Left colon (tissue), 2 donors: ENCODE measurements around the gene STAT3. TPM values are rescaled to one million over a fixed set of nuclear protein-coding genes. Genes with fewer than 3 reads are reported as not detected.
"Not testable (repeated sequence)": the region's sequence is repeated elsewhere in the genome, so short reads cannot be mapped to it uniquely, and the experiment has no call there.

Experiments
- ATAC-seq: fragments of 200-7000 bp; cut with Tn5 transposase; one replicate; pipeline ENCODE4 v1.9.1; 2020; ENCODE audit warnings: mild to moderate bottlenecking, moderate library complexity
- DNase-seq, 2 donors: peaks; one replicate each; pipeline ENCODE4 v3.0.0-alpha.2; 2020
- intact Hi-C, 2 donors: fragments of 100-400 bp; cut with DNase I in 1 of 2; cut with micrococcal nuclease in 1 of 2; formaldehyde crosslinking; loops; one replicate each; pipeline versions ENCODE4 v1.11.2 to v1.14.0; 2022; cut with DNase I, micrococcal nuclease
- total RNA-seq, 2 donors: library from RNA; stranded (reverse); fragmentation: NEBNext Ultra II Directional; extraction: Animal tissue kit (Norgen Biotek cat#: 25700); gene quantifications; one replicate each; pipeline ENCODE4 v1.2.1, GENCODE V29; 2021
- donor health status: DM: no; HTN: no; CAD: no.
- donor health status: DM: yes; HTN: yes; CAD: no.

STAT3 gene
- total RNA-seq, 2 donors from 2014 or later, result 150 to 212 TPM

GRCh38 chr17:42411905-42412679, 23.9 kb upstream of the STAT3 start:
- no peak for ATAC-seq
- intact Hi-C loops, result no loop called here
- peak in 1 of 2 donors; percentile 16 for DNase-seq

- intact Hi-C loops, result no loop called here
- no peak for DNase-seq
Measured at GRCh38 chr17:42411361-42411760, 23.1 kb upstream of the STAT3 start.

GRCh38 chr17:42410319-42410685, 22.1 kb upstream of the STAT3 start:
- ATAC-seq (no peak), DNase-seq (no peak)
- intact Hi-C loops, result no loop called here

More at GRCh38 chr17:42411361-42411760, 23.1 kb upstream of the STAT3 start:
- no peak for ATAC-seq

GRCh38 chr17:42409523-42410318, 21.5 kb upstream of the STAT3 start:
- DNase-seq, result peak in 1 of 2 donors; percentile 53
- intact Hi-C loops, result loop anchor here in 1 of 2 donors (10.0 kb wide), 1 partner anchor 95 kb away; no protein-coding TSS in a partner anchor
- ATAC-seq, result no peak

GRCh38 chr17:42408061-42408460, 19.8 kb upstream of the STAT3 start:
- intact Hi-C loops, result loop anchor here in 1 of 2 donors (10.0 kb wide), 1 partner anchor 93 kb away; no protein-coding TSS in a partner anchor
- ATAC-seq (no peak), DNase-seq (no peak)

DNA sequence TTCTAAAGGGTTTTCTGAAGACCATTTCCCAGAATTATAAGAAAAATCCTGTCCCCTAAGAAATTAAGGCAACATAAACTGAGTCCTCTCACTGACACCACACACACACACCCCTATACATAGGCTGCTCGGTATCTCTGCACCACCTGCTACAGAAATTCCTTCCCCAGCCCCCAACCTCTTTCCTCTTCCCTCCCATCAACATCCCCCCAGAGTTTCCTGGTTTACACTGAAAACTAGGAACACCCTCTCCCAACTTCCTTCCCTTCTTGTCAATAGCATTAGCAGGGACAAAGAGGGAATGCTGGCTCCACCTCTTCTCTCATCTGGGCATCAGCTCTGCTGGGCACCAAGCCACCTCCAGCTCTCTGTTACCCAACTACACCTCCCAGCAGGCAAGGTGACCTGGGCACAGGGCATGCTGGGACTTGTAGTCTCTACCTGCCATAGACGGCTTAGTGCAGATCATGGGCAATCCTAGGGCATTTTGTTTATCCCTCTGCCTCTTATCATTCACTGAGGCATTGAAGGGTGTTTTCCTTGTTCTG, 19.1 kb upstream of the STAT3 start:
- intact Hi-C loops, result loop anchor here (2.0 to 10.0 kb wide), 2 partner anchors 85 to 93 kb away; no protein-coding TSS in a partner anchor
- ATAC-seq, result peak; percentile 90
- DNase-seq, result peak; percentile 84 to 90

- ATAC-seq (no peak), DNase-seq (no peak)
- intact Hi-C loops, result loop anchor here (2.0 to 10.0 kb wide), 2 partner anchors 84 to 92 kb away; no protein-coding TSS in a partner anchor
Measured at GRCh38 chr17:42406615-42407288, 18.5 kb upstream of the STAT3 start.

DNA sequence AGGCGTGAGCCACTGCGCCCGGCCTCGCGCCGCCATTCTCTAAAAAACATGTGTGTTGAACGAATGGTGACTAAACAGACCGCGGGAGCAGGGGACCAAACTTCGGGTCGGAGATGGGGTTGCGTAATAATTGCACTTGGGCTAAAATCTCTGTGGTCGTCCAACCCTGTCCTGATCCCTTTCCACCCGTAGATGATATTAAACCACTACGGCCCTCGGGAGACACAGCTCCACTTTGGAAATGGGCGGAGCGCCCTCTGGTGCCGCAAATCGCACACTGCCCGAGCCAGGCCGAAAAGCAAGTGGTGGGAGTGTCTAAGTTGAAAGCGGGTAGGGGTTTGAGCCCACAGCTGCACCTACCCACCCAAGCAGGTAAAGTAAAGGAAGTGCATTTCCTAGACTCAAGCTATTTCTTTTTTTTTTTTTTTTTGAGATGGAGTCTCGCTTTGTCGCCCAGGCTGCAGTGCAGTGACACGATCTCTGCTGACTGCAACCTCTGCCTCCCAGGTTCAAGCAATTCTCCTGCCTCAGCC, 17.8 kb upstream of the STAT3 start:
- ATAC-seq (peak; percentile 49), DNase-seq (peak; percentile 68 to 88)
- intact Hi-C loops, result loop anchor here (2.0 to 10.0 kb wide), 2 partner anchors 83 to 91 kb away; no protein-coding TSS in a partner anchor

DNA sequence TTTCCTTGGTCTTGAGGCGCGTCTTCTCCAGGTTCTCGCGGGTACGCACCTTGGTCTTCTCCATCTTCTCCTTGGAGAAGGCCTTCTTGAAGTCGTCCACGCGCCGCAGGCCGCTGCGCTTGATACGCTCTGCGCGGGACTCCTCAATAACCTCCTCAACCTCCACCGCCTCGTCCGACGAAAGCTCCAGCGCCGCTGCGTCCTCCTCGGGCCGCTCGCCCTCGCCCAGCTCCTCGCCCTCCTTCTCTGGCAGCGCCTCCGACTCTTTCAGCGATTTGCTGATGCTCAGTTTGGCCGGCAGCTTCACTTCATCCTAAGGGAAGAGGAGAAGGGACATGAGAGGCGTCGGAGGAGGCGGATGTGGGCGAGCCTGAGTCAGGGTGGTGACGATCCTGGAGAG, 16.8 kb upstream of the STAT3 start:
- intact Hi-C loops, result loop anchor here in 1 of 2 donors (10.0 kb wide), 1 partner anchor 90 kb away; no protein-coding TSS in a partner anchor
- ATAC-seq (no peak), DNase-seq (no peak)

DNA sequence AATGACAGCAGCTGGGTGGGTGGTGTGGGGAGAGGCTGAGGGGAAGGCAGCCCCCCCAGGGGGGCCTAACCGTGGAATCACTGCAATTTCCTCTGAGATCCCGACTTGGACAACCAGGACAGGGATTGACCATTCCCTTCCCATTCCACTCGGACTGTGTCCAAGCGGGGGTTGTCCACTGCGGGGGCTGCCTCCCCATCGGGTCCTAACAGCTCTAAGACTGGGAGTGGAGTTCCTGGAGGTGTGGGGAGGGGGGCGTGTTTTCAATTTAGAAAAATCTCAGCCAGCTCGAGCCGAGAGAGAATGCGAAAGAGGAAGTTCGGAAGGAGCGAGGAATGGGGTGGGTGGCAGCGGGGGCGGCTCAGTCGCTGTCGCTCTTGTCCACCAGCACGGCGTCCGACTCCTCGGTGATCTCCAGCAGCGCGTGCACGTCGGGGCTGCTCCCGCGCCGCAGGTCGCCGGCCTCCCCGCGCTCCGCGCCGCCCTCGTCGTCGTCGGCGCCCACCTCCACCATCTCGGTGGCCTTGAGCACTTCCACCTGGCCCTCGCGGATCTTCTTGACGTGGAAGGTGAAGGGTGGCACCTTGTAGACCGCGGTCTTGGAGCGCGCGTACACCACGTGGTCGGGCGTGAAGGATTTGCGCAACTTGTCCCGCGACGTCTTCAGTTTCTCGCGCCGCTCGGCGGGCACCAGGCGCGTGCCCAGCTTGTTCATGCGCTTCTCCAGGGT, 16.2 kb upstream of the STAT3 start:
- DNase-seq (no peak), ATAC-seq (no peak)
- intact Hi-C loops, result loop anchor here in 1 of 2 donors (10.0 kb wide), 1 partner anchor 90 kb away; no protein-coding TSS in a partner anchor

- DNase-seq (peak in 1 of 2 donors; percentile 52), ATAC-seq (peak; percentile 6)
- intact Hi-C loops, result loop anchor here in 1 of 2 donors (10.0 kb wide), 1 partner anchor 88 kb away; no protein-coding TSS in a partner anchor
Measured at GRCh38 chr17:42403150-42403549, 14.9 kb upstream of the STAT3 start.

GRCh38 chr17:42402117-42402516, 13.9 kb upstream of the STAT3 start:
- intact Hi-C loops, result loop anchor here in 1 of 2 donors (10.0 kb wide), 1 partner anchor 87 kb away; no protein-coding TSS in a partner anchor
- ATAC-seq (peak; percentile 73), DNase-seq (peak; percentile 54 to 59)

DNA sequence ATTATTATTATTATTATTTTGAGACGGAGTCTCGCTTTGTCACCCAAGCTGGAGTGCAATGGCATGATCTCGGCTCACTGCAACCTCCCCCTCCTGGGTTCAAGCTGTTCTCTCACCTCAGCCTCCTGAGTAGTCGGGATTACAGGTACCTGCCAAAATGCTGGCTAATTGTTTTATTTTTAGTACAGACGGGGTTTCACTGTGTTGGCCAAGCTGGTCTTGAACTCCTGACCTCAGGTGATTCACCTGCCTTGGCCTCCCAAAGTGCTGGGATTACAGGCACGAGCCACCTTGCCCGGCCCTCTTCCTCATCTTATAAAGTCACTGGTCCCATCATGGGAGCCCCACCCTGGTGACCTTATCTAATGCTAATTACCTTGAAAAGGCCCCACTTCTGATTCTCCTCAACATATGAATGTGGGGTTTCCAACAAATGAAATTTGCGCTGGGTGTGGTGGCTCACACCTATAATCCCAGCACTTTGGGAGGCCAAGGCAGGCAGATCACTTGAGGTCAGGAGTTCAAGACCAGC, 12.7 kb upstream of the STAT3 start:
- intact Hi-C loops, result loop anchor here in 1 of 2 donors (10.0 kb wide), 1 partner anchor 86 kb away; no protein-coding TSS in a partner anchor
- not testable (repeated sequence) for DNase-seq
- ATAC-seq, result peak; percentile 20

DNA sequence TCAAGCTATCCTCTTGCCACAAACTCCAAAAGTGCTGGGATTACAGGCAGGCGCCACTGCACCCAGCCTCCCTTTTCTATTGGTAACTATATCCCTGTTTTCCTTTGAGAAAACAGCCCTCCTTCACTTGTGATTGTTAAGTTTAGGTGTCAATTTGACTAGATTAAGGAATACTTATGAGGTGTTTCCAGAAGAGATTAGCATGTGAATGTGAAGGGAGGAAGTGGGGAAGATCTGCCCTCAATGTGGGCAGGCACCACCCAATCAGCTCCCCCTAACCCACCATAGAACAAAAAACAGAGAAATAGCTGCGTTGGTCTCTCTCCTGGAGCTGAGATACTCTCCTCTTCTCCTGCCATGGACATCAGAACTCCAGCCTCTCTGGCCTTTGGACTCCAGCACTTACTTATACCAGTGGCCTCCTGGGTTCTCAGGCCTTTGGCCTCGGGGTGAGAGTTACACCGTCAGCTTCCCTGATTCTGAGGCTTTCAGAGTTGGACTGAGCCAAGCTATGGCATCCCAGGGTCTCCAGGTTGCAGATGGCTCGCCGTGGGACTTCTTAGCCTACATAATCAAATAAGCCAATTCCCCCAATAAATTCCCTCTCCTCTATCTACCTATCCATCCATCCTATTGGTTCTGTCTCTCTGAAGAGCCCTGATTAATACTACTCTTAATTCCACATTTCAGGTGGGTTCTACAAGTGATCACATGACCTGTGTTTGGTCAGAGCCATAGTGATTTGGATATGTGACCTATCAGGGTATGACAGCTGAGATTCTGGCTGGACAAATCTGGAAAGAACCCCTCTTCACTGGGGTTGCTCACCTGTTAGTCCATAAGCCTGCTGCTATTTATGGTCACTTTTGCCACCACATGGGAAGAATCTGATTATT, 12.0 kb upstream of the STAT3 start:
- intact Hi-C loops, result loop anchor here in 1 of 2 donors (10.0 kb wide), 1 partner anchor 85 kb away; no protein-coding TSS in a partner anchor
- ATAC-seq (peak; percentile 29), DNase-seq (no peak)

GRCh38 chr17:42399121-42399520, 10.9 kb upstream of the STAT3 start:
- ATAC-seq (no peak), DNase-seq (peak in 1 of 2 donors; percentile 16)
- intact Hi-C loops, result no loop called here

DNA sequence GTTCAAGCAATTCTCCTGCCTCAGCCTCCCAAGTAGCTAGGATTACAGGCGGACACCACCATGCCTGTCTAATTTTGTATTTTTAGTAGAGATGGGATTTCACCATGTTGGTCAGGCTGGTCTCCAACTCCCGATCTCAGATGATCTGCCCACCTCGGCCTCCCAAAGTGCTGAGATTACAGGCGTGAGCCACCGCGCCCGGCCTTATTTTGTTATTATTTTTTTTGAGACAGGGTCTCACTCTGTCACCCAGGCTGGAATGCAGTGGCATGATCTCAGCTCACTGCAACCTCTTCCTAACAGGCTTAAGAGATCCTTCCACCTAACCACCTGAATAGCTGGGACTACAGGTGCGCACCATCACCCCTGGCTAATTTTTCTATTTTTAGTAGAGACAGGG, 7.4 kb upstream of the STAT3 start:
- intact Hi-C loops, ATAC-seq, DNase-seq: not testable (repeated sequence)
